NCI-H187 treated with DMSO at 0.1 percent for 48 hours (cell line): Measurements from ENCODE around the gene CALML3.

Experiments used
- DNase-seq: peaks from one replicate; lab custom pipeline; 2025; lab: John Stamatoyannopoulos, UW

CALML3 gene

GRCh38 chr10:5540080-5540479 lies 15.3 kb downstream of the CALML3 start:
- no peak for DNase-seq

DNA sequence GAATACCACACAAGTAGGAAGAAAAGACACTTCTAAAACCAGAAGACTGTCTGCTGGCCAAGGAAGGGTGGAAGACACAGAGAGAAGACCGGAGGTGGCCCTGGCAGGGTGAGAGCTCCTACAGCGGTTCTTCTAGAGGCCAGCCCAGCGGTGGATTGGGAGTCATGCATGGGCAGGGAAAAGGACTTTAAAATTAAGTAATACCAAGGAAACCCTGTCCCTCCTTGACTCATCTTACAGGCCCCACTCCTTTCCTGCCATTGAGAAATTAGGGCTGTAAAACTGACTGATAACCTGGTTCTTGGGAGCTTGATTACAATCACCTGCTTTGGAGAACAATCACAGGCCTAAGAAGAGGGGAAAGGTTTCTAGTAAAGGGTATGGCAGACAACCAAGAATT lies 16.1 kb downstream of the CALML3 start:
- DNase-seq = no peak

DNA sequence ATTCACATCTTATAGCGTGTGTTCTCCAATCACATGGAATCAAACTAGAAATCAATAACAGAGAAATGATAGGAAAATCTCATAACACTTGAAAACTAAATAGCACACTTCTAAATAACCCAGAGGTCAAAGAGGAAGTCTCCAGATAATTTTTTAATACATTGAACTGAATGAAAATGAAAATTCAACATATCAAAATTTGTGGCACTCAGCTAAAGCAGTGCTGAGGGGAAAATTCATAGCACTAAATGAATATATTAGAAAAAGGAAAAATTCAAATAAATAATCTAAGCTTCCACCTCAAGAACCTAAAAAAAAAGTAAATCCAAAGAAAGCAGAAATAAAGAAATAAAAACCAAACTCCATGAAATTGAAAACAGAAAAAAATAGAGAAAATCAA lies 17.3 kb downstream of the CALML3 start:
- no peak for DNase-seq

GRCh38 chr10:5543623-5544022 lies 18.9 kb downstream of the CALML3 start:
- no peak for DNase-seq

- no peak for DNase-seq
Measured at GRCh38 chr10:5544216-5544805, 19.6 kb downstream of the CALML3 start.

GRCh38 chr10:5545011-5545410 lies 20.2 kb downstream of the CALML3 start:
- no peak for DNase-seq

DNA sequence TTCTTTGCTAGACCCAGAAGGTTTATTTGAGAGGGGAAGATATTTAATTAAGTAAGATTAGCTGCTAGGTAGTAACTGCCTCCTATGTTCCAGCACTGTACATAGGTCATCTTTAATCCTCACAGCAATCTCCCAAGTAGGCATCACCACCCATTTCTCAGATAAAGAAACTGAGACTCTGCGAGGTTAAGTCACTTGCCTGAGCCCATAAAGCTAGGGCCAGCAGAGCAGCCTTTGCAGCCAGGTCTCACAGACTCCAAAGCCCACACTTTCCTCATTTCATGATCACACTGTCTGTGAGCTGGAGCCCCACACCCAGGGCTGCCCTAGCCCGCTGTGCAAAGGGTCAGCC lies 20.6 kb downstream of the CALML3 start:
- DNase-seq = no peak

- DNase-seq = no peak
Measured at GRCh38 chr10:5545778-5546710, 21.3 kb downstream of the CALML3 start.

GRCh38 chr10:5546891-5547680 lies 22.3 kb downstream of the CALML3 start:
- DNase-seq = no peak

- no peak for DNase-seq
Measured at GRCh38 chr10:5547681-5547930, 22.8 kb downstream of the CALML3 start.

- DNase-seq = no peak
Measured at GRCh38 chr10:5547931-5548660, 23.3 kb downstream of the CALML3 start.

- no peak for DNase-seq
Measured at GRCh38 chr10:5549462-5550249, 24.9 kb downstream of the CALML3 start.

DNA sequence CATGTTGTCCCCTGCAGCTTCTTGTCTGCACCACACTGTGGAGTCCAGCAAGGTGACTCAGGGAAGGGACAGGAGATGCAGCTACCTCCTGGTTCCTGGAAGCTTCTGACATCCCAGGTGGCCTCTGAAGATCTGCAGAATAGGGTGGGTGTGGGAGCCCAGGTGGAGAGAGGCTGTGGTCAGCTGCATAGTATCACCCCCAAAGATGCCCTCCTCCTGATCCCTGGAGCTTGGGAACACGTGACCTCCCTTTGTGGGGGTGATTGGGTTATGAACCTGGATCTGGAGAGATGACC lies 25.4 kb downstream of the CALML3 start:
- DNase-seq = no peak

DNA sequence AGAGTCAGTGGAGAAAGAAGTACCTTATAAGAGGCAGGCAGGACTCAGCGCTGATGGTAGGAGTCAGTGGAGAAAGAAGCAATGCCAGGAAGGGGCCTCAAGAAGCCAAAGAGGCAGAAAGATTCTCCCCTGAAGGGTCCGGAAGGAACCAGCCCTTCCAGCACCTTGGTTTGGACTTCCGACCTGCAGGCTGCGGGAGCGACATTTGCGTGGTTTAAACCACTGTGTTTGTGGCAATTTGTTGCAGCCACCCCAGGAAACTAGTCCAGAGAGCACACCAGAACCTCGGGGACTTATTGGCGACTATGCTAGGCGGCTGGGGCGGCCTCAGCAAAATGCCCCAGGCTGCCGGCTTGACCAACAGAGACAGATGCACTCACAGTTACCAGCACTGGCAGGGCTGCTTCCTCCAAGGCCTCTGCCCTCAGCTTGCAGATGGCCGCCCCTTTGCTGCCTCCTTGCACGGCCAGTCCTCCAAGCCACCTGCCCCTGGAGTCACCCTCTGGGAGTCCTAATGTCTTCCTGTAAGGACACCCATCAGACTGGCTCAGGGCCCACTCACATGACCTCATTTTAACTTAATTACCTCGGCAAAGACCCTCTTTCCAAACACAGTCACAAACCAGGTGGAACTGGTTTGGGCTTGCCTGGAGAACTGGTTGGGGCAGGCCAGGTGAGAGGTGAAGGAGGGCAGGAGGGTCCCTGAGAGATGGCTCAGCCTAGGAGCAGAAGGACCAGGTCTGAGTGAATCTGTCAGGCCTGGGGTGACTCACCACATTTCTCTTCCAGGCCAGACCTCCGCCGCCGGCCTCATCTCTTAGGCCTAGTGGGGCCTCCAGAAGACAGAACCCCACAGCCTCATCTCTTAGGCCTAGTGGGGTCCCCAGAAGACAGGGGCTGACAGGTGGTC lies 26.1 kb downstream of the CALML3 start:
- DNase-seq = no peak

DNA sequence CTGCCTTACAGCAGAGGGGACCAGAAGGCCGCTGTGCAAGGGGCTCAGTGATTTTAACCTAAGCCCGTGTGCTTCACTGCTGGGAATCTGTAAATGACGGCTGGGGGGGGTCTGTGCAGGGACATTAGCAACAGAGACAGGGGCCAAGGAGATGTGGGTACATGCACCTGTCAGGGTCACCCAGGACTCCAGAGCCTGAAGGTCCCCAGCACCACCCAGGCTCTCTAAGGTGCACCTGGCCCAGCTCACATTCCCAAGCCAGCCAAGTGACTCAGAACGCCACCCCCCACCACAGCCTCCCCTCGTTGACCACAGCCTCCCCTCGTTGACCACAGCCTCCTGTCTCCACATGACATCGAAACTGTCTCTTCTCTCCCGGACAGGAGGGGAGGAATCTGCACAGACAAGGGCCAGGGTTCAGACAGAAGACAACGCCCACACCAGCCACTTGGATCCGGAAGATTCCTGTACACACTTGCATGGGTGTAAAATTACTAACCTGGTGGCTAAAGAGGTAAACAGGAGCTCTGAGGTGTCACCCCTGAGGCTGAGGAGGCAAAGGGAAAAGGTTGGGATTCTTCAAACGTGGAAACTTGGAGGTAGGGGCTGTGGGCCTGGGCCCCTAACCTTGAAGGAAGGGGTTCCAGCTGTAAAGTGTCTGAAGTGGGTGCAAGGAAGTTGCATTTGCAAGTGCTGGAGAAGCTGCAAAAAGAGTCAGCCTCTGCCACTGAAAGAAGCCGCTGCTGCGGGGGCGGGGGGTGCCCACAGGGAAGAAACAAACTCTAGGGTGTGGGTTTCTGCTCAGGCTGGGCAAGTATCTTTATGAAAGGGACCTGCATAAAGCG lies 27.0 kb downstream of the CALML3 start:
- DNase-seq = no peak

GRCh38 chr10:5552376-5553321 lies 27.9 kb downstream of the CALML3 start:
- DNase-seq = no peak

GRCh38 chr10:5553400-5554170 lies 28.8 kb downstream of the CALML3 start:
- DNase-seq = no peak

DNA sequence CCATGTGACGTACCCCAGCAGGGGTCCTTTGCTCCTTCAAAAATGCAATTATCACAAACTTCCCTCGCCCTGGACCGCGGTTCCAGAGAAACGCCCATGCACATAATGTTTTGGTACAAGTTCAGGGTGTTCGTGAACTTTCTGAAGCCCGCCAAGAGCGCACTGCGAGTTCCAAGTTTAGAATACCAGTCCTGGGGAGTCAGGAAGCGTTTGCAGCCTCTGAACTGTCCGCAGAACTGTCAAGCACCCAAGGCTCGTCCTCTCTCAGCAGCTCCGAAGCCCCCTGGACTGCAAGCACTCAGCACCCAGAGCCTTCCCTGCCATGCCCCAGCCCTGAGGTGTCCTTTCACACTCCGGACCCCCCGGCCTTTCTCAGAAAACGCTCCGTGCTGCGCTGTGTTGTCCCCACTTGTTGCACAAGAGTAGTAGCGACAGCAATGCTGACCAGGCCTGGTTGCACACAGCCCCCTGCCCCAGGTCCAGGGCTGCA lies 30.3 kb downstream of the CALML3 start:
- no peak for DNase-seq
